H9 (cell line): ENCODE measurements around the gene SEC22A. TPM values are rescaled to one million over a fixed set of nuclear protein-coding genes. Genes with fewer than 3 reads are reported as not detected.

Experiments used
- DNase-seq: peaks from one replicate; pipeline ENCODE4 v3.0.0-alpha.2; 2017
- H2AFZ ChIP-seq: one replicate; pipeline ENCODE4 v1.6.1; 2013; ENCODE audit warnings: mild to moderate bottlenecking, low read length, control low read depth, moderate library complexity
- H2AK5ac ChIP-seq: 2 replicates; pipeline ENCODE4 v1.6.1; 2013; ENCODE audit warnings: low read length, control low read depth, mixed read lengths; ENCODE audit not compliant: insufficient read length
- H2BK120ac ChIP-seq: one replicate; pipeline ENCODE4 v1.6.1; 2013; ENCODE audit warnings: low read depth, mild to moderate bottlenecking, low read length, control low read depth, inconsistent platforms; ENCODE audit not compliant: poor library complexity, severe bottlenecking
- H2BK12ac ChIP-seq: 2 replicates; pipeline ENCODE4 v1.6.1; 2013; ENCODE audit warnings: low read length, control low read depth, mixed read lengths, low read depth; ENCODE audit not compliant: insufficient read length
- H2BK15ac ChIP-seq: 2 replicates; pipeline ENCODE4 v1.6.1; 2013; ENCODE audit warnings: low read depth, low read length, control low read depth
- H2BK20ac ChIP-seq: one replicate; pipeline ENCODE4 v1.6.1; 2013; ENCODE audit warnings: low read depth, mild to moderate bottlenecking, low read length, control low read depth, inconsistent platforms; ENCODE audit not compliant: poor library complexity, severe bottlenecking
- H2BK5ac ChIP-seq: 2 replicates; pipeline ENCODE4 v1.6.1; 2013; ENCODE audit warnings: low read length, control low read depth, mixed read lengths; ENCODE audit not compliant: insufficient read length
- H3K14ac ChIP-seq: 2 replicates; pipeline ENCODE4 v1.6.1; 2013; ENCODE audit warnings: low read length, control low read depth; ENCODE audit not compliant: insufficient read depth
- H3K18ac ChIP-seq: 2 replicates; pipeline ENCODE4 v1.6.1; 2013; ENCODE audit warnings: low read depth, mild to moderate bottlenecking, mixed read lengths, low read length, control low read depth; ENCODE audit not compliant: insufficient read length
- H3K23ac ChIP-seq: 2 replicates; pipeline ENCODE4 v1.6.1; 2013; ENCODE audit warnings: low read length, control low read depth, mixed read lengths, low read depth; ENCODE audit not compliant: insufficient read length
- H3K23me2 ChIP-seq: 2 replicates; pipeline ENCODE4 v1.6.1; 2013; ENCODE audit warnings: low read depth, mild to moderate bottlenecking, mixed read lengths, low read length, control low read depth; ENCODE audit not compliant: insufficient read length, poor library complexity, severe bottlenecking
- H3K27ac ChIP-seq: 2 replicates; pipeline ENCODE4 v1.5.1; 2013; ENCODE audit warnings: low read length, control low read depth, mixed read lengths, low read depth; ENCODE audit not compliant: insufficient read length
- H3K27me3 ChIP-seq: 2 replicates; pipeline ENCODE4 v1.6.1; 2013; ENCODE audit warnings: low read length, control low read depth, inconsistent platforms; ENCODE audit not compliant: insufficient read depth
- H3K4ac ChIP-seq: 2 replicates; pipeline ENCODE4 v1.6.1; 2013; ENCODE audit warnings: low read depth, mild to moderate bottlenecking, control low read depth, inconsistent platforms, low read length, moderate library complexity
- H3K4me1 ChIP-seq: 2 replicates; pipeline ENCODE4 v1.6.1; 2013; ENCODE audit warnings: low read length, control low read depth, inconsistent platforms; ENCODE audit not compliant: insufficient read depth
- H3K4me2 ChIP-seq: 2 replicates; pipeline ENCODE4 v1.6.1; 2013; ENCODE audit warnings: low read length, control low read depth, mixed read lengths; ENCODE audit not compliant: insufficient read length, insufficient read depth
- H3K56ac ChIP-seq: 2 replicates; pipeline ENCODE4 v1.6.1; 2013; ENCODE audit warnings: low read depth, mild to moderate bottlenecking, mixed read lengths, low read length, control low read depth; ENCODE audit not compliant: insufficient read length
- H3K79me1 ChIP-seq: 2 replicates; pipeline ENCODE4 v1.6.1; 2013; ENCODE audit warnings: low read depth, mild to moderate bottlenecking, moderate library complexity, low read length, control low read depth, inconsistent platforms; ENCODE audit not compliant: insufficient read depth, poor library complexity, severe bottlenecking
- H3K79me2 ChIP-seq: 2 replicates; pipeline ENCODE4 v1.6.1; 2013; ENCODE audit warnings: low read length, control low read depth, inconsistent platforms; ENCODE audit not compliant: insufficient read depth
- H3K9ac ChIP-seq: 2 replicates; pipeline ENCODE4 v1.6.1; 2013; ENCODE audit warnings: low read length, control low read depth, mixed read lengths; ENCODE audit not compliant: insufficient read length; ENCODE audit errors: extremely low read depth
- H3K9me3 ChIP-seq: one replicate; pipeline ENCODE4 v1.6.1; 2013; ENCODE audit warnings: low read depth, low read length, inconsistent platforms; ENCODE audit not compliant: control insufficient read depth
- H3T11ph ChIP-seq: one replicate; pipeline ENCODE4 v1.6.1; 2013; ENCODE audit warnings: mild to moderate bottlenecking, low read length, control low read depth, inconsistent platforms
- H4K20me1 ChIP-seq: one replicate; pipeline ENCODE4 v1.6.1; 2013; ENCODE audit not compliant: control insufficient read depth, insufficient read length, insufficient read depth
- H4K5ac ChIP-seq: 2 replicates; pipeline ENCODE4 v1.6.1; 2013; ENCODE audit warnings: low read depth, mild to moderate bottlenecking, mixed read lengths, low read length, control low read depth; ENCODE audit not compliant: insufficient read length
- H4K8ac ChIP-seq: replicated peaks from 2 replicates; pipeline ENCODE4 v1.6.1; 2013; ENCODE audit warnings: low read length, control low read depth, mixed read lengths, low read depth; ENCODE audit not compliant: insufficient read length
- H4K91ac ChIP-seq: 2 replicates; pipeline ENCODE4 v1.6.1; 2013; ENCODE audit warnings: low read depth, mild to moderate bottlenecking, moderate library complexity, mixed read lengths, low read length, control low read depth; ENCODE audit not compliant: insufficient read length
- H3K27ac Mint-ChIP-seq, 3 experiments: 2 replicates in 2 of 3; 3 replicates in 1 of 3; pipeline ENCODE4 v1.8.0; 2020 to 2021; ENCODE audit warnings: mixed read lengths in 3 of 3, mild to moderate bottlenecking in 1 of 3, moderate library complexity in 1 of 3
- H3K27me3 Mint-ChIP-seq: 2 replicates; pipeline ENCODE4 v1.8.0; 2021; ENCODE audit warnings: low read depth, mild to moderate bottlenecking, moderate library complexity, mixed read lengths
- H3K36me3 Mint-ChIP-seq, 3 experiments: 2 replicates in 2 of 3; 3 replicates in 1 of 3; pipeline ENCODE4 v1.8.0; 2020 to 2021; ENCODE audit warnings: low read depth in 3 of 3, mixed read lengths in 3 of 3; ENCODE audit not compliant: insufficient read depth in 1 of 3
- H3K4me1 Mint-ChIP-seq, 2 experiments: 2 replicates each; pipeline ENCODE4 v1.8.0; 2020; ENCODE audit warnings: mixed read lengths in 2 of 2
- H3K4me3 Mint-ChIP-seq, 2 experiments: 2 replicates in 1 of 2; 3 replicates in 1 of 2; pipeline ENCODE4 v1.8.0; 2020 to 2021; ENCODE audit warnings: mild to moderate bottlenecking in 2 of 2, mixed read lengths in 2 of 2, moderate library complexity in 1 of 2
- H3K9me3 Mint-ChIP-seq, 2 experiments: 2 replicates in 1 of 2; 3 replicates in 1 of 2; pipeline ENCODE4 v1.8.0; 2020; ENCODE audit warnings: mild to moderate bottlenecking in 2 of 2, mixed read lengths in 2 of 2, moderate library complexity in 1 of 2
- CTCF ChIP-seq: fragments of 200-600 bp; sonication (generic); conservative IDR thresholded peaks from 3 replicates; pipeline ENCODE4 v1.8.0; 2021; ENCODE audit warnings: antibody characterized with exemption, mild to moderate bottlenecking
- WGBS: extraction: QIAGEN DNeasy Blood & Tissue Kit; methylation state at CpG from one replicate; pipeline ENCODE4 v1.1.7; 2013; ENCODE audit warnings: missing lambda C conversion rate, low lambda C conversion rate, mixed read lengths; ENCODE audit not compliant: insufficient read length; ENCODE audit errors: extremely low coverage; 5-methylcytosine and 5-hydroxymethylcytosine counted together
- total RNA-seq: library from RNA; stranded (reverse); gene quantifications from 2 replicates; pipeline ENCODE4 v1.2.1, GENCODE V29; 2021

Gene SEC22A
- total RNA-seq, 1 experiment from 2014 or later: 9.9 TPM

GRCh38 chr3:123281929-123282328 lies 80.2 kb downstream of the SEC22A start:
- TF ChIP-seq CTCF: no peak
- H2BK12ac ChIP-seq: no peak overlapping the region
- Mint-ChIP-seq H3K4me3 (no peak overlapping the region), H3K9me3 (no peaks in the 10 kb centered on the region), H3K36me3 (peaks cover 0 to 9% (median 8%) of the 10 kb centered on the region in 3 experiments; a peak in 3 of 7 replicates), H3K27ac (no peak overlapping the region), H3K4me1 (peaks cover 15 to 16% of the 10 kb centered on the region in 2 experiments), H3K27me3 (no peaks in the 10 kb centered on the region)
- no peak overlapping the region for H4K8ac ChIP-seq
- no peak overlapping the region for H3T11ph ChIP-seq
- no peak overlapping the region for H3K23ac ChIP-seq
- no peak overlapping the region for H3K9ac ChIP-seq
- H4K91ac ChIP-seq: no peak overlapping the region
- no peaks in the 10 kb centered on the region for H3K79me1 ChIP-seq
- H3K4ac ChIP-seq: no peak overlapping the region
- no peak for DNase-seq
- H4K5ac ChIP-seq: no peak overlapping the region
- H2BK5ac ChIP-seq: no peak overlapping the region
- H3K4me1 ChIP-seq: peaks cover 4% of the 10 kb centered on the region; the same call in 1 of the 2 replicates
- H3K9me3 ChIP-seq: no peaks in the 10 kb centered on the region
- H2BK120ac ChIP-seq: no peak overlapping the region
- no peak overlapping the region for H2AK5ac ChIP-seq
- no peak overlapping the region for H2AFZ ChIP-seq
- no peak overlapping the region for H3K14ac ChIP-seq
- H2BK20ac ChIP-seq: no peak overlapping the region
- H3K18ac ChIP-seq: no peak overlapping the region
- no peaks in the 10 kb centered on the region for H3K27me3 ChIP-seq
- H3K56ac ChIP-seq: no peak overlapping the region
- H4K20me1 ChIP-seq: no peaks in the 10 kb centered on the region
- H2BK15ac ChIP-seq: no peak overlapping the region
- no peak overlapping the region for H3K27ac ChIP-seq
- H3K79me2 ChIP-seq: no peaks in the 10 kb centered on the region
- WGBS: no CpG with 5 or more reads among the region's 2 CpGs
- H3K4me2 ChIP-seq: no peak overlapping the region
- no peaks in the 10 kb centered on the region for H3K23me2 ChIP-seq
